WI38 (cell line): ENCODE measurements around the gene PKIG.

ENCODE experiments used
- H3K4me3 ChIP-seq: 2 replicates; pipeline ENCODE4 v1.5.1; 2011; ENCODE audit warnings: low read depth, mild to moderate bottlenecking, control low read depth, low read length
- TF ChIP-seq, protein P1 (sequence below): IDR thresholded peaks from 2 replicates; pipeline ENCODE4 v1.5.1; 2012; ENCODE audit warnings: low read depth, mild to moderate bottlenecking, control low read depth, low read length

The PKIG gene

DNA sequence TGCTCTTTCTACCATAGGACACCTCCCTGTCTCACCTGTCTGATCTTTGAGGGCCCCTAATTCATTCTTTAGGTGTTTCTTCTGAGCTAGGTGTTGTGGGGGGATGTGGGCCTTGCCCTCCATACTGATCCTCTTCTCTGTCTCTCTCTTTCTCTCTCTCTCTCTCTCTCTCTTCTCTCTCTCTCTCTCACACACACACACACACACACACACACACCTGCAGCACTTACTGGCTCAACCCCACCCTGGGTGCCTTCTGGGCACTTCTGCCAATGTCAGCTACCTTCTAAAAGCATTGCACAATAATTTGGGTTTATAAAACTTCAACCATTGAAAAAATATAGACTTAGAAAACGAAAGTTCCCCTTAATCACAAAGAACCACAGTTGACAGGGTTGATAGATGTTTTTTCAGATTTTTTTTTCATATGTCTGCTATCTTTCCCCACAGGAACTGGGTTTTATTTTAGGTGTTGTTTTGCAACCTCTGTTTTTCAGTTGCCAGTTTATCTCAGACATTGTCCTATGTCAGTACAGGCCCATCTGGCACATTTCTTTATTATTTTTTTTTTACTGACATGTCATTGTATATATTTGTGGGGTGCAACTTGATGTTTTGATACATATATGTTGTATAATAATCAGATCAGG lies 28.1 kb downstream of the PKIG start:
- TF ChIP-seq, protein P1, sequence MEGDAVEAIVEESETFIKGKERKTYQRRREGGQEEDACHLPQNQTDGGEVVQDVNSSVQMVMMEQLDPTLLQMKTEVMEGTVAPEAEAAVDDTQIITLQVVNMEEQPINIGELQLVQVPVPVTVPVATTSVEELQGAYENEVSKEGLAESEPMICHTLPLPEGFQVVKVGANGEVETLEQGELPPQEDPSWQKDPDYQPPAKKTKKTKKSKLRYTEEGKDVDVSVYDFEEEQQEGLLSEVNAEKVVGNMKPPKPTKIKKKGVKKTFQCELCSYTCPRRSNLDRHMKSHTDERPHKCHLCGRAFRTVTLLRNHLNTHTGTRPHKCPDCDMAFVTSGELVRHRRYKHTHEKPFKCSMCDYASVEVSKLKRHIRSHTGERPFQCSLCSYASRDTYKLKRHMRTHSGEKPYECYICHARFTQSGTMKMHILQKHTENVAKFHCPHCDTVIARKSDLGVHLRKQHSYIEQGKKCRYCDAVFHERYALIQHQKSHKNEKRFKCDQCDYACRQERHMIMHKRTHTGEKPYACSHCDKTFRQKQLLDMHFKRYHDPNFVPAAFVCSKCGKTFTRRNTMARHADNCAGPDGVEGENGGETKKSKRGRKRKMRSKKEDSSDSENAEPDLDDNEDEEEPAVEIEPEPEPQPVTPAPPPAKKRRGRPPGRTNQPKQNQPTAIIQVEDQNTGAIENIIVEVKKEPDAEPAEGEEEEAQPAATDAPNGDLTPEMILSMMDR = no peak
- H3K4me3 ChIP-seq = no peak overlapping the region

DNA sequence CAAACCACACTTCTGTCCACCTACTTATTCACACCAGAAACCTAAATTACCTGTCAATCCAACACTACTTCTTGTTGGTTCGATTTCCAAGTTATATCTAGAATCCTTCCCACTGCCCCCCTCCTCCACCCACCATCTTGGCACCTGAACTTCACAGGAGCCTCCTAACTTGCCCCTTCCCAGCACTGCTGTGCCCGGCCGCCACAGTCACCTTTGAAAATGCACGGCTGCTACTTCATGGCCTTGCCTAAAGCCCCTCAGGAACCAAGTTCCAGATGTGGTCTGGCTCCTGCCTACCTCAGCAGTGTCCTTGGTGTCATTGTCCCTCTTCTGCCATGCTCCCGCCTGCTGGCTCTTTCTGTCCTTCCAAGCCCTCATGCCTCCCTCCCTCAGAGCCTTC lies 31.2 kb downstream of the PKIG start:
- TF ChIP-seq, protein P1 = no peak
- H3K4me3 ChIP-seq = no peak overlapping the region

DNA sequence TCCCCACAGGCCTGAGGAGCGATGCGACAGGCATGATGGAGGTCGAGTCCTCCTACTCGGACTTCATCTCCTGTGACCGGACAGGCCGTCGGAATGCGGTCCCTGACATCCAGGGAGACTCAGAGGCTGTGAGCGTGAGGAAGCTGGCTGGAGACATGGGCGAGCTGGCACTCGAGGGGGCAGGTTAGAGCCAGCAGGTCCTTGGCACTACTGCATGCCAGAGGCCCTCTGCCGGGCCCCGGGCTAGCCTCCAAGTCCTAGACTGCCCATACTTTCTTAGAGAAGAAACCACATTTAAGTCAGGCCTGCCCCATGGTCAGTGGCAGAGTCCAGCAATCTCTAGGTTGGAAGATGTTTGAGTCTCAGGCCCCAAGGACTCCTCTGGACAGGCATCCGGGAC lies 32.1 kb downstream of the PKIG start:
- H3K4me3 ChIP-seq = no peak overlapping the region
- TF ChIP-seq, protein P1 = no peak

DNA sequence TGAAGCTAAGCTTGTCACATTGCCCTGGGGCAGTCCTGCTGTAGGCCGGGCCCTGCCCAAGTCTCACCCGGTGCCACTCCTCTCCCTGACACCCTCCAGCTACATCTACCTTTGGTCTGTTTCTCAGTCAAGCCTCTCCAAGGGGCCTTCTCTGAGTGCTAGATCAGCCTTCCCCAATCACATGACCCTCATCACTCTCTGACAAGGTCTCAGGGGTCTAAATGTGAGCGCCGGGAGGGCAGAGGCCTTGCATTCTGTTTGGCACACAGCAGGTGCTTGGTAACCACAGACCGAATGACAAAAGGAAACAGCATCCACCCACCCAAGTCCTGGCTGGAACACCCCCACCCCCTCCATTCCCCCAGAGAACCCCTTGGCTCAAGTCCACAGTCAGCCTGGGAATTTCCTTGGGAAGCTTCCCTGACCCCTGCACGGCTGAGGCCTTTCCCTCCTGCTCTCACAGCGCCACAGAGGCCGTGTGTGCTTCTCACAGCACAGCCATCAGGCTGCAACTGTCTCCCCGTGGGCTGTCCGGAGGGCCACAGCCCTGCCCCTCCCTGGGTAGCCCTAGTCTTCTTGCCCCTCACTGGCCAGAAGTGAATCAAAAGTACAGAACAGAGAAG lies 32.9 kb downstream of the PKIG start:
- no peak overlapping the region for H3K4me3 ChIP-seq
- TF ChIP-seq, protein P1 = no peak

DNA sequence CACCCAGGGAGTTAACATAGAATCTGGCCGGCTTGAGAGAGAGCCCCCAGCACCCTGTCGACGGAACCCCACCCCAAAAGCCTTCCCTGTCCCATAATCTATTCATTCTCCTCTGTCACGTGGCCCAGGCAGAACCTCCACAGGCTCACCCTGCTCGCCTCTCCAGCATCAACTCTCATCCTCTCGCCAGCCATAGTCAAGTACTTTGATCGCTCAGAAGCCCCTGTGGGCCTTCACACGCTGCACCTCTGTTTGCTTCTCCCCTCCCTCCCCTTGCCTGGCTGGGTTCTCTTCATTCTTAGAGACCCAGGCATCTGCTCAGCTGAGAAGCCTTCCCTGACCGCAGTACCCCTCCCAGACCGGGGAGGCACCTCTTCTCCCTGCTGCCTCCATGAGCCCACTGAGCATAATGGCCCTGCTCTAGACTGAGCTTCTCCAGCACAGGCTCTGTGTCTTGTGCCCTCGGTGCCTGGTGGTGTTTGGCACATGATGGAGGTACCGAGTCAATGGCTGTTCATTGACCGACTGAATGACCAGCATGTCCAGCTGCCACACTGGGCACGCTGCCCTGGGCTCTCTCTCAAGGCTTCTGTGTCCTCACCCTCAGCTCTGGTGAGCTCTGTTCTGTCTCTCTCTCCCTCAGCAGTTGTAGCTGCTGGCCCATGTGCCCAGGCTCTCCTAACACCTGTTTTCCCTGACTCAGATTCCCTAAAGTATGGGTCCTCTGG lies 33.7 kb downstream of the PKIG start:
- TF ChIP-seq, protein P1 = no peak
- H3K4me3 ChIP-seq = no peak overlapping the region

DNA sequence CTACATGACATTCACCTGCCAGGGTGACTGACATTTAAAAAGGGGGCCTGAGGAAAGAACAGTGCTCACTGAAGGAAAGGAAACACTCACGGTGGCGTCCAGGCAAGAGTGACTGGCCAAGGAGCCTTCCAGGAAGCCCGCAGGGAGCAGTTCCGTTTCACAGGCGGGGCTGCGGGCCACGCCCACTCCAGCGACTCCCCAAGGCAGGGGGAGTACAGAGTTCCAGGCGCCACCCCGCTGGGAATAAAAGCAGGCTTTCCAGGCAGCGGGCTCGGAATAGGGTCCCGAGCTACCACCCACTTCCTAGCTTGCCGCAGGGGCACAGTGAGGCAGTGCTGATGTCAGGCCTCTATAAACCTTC lies 34.2 kb downstream of the PKIG start:
- TF ChIP-seq, protein P1 = no peak
- H3K4me3 ChIP-seq = no peak overlapping the region

DNA sequence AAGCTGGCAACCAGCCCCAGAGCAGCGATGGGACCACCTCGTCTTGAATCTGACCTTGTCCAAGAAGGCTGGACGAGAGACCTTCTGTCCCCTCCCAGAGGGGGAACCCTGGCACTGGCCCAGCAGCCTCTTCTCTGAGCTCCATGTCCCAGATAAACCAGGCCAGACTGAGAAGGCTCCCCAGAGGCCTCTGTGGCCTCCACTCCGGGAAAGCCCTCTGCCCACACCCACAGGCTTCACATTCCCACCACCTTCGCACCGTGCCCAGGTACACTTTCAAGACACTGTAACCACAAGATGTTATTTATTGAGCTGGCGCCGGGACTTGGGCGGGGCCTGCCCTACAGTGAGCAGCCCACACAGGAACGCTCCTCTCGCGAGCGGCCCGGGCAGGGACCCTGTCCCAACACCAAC lies 35.9 kb downstream of the PKIG start:
- TF ChIP-seq, protein P1 = no peak
- H3K4me3 ChIP-seq = no peak overlapping the region
